ENCODE measurements around the gene SVEP1.
"Not testable (repeated sequence)": the region's sequence is repeated elsewhere in the genome, so short reads cannot be mapped to it uniquely, and the experiment has no call there.

DNA sequence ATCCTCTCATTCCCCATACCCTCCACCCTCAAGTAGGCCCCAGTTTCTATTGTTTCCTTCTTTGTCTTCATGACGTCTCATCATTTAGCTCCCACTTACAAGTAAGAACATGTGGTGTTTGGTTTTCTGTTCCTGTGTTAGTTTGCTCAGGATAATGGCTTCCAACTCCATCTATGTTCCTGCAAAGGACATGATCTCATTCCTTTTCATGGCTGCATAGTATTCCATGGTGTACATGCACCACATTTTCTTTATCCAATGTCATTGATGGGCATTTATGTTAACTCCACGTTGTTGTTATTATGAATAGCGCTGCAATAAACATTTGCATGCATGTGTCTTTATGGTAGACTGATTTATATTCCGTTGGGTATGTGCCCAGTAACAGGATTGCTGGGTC is 45.4 kb downstream of the SVEP1 start:
- TF ChIP-seq, protein P1, sequence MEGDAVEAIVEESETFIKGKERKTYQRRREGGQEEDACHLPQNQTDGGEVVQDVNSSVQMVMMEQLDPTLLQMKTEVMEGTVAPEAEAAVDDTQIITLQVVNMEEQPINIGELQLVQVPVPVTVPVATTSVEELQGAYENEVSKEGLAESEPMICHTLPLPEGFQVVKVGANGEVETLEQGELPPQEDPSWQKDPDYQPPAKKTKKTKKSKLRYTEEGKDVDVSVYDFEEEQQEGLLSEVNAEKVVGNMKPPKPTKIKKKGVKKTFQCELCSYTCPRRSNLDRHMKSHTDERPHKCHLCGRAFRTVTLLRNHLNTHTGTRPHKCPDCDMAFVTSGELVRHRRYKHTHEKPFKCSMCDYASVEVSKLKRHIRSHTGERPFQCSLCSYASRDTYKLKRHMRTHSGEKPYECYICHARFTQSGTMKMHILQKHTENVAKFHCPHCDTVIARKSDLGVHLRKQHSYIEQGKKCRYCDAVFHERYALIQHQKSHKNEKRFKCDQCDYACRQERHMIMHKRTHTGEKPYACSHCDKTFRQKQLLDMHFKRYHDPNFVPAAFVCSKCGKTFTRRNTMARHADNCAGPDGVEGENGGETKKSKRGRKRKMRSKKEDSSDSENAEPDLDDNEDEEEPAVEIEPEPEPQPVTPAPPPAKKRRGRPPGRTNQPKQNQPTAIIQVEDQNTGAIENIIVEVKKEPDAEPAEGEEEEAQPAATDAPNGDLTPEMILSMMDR (IDR thresholded peaks at IDR 0.05; ENCODE audit: low read depth, low read length, poor library complexity, severe bottlenecking) = not testable (repeated sequence)
- TF ChIP-seq EZH2phosphoT487 (IDR thresholded peaks at IDR 0.05; ENCODE audit: borderline replicate concordance, low read length) = not testable (repeated sequence)

Measured in DOHH2 (cell line).